Lung (tissue), 12 donors: Measurements from ENCODE around the gene OR51B4. TPM values are rescaled to one million over a fixed set of nuclear protein-coding genes. Genes with fewer than 3 reads are reported as not detected.

ENCODE experiments used
- ATAC-seq: fragments of 200-7000 bp; cut with Tn5 transposase; one replicate; pipeline ENCODE4 v1.9.1; 2020; ENCODE audit warnings: moderate number of reproducible peaks; ENCODE audit not compliant: insufficient read depth, low FRiP score
- DNase-seq, 3 donors: peaks; one replicate each; pipeline ENCODE4 v3.0.0-alpha.2; 2013 to 2017
- H3K27ac ChIP-seq, 2 donors: one replicate each; pipeline ENCODE4 v1.5.1; 2013; ENCODE audit warnings: mild to moderate bottlenecking in 2 of 2, moderate library complexity in 2 of 2, control low read depth in 1 of 2, inconsistent platforms in 1 of 2, low read depth in 1 of 2, low read length in 1 of 2
- H3K27me3 ChIP-seq, 3 donors: one replicate each; pipeline ENCODE4 v1.5.1; 2013; ENCODE audit warnings: low read length in 2 of 3; ENCODE audit not compliant: control insufficient read depth in 3 of 3, insufficient read depth in 3 of 3
- H3K36me3 ChIP-seq, 4 donors: one replicate each; pipeline ENCODE4 v1.5.1; 2013; ENCODE audit warnings: low read length in 4 of 4, mild to moderate bottlenecking in 1 of 4, moderate library complexity in 1 of 4; ENCODE audit not compliant: control insufficient read depth in 4 of 4, insufficient read depth in 4 of 4
- H3K4me1 ChIP-seq, 5 donors: one replicate each; pipeline ENCODE4 v1.5.1; 2013; ENCODE audit warnings: low read length in 5 of 5, mild to moderate bottlenecking in 2 of 5, moderate library complexity in 1 of 5; ENCODE audit not compliant: control insufficient read depth in 5 of 5, insufficient read depth in 5 of 5
- H3K4me3 ChIP-seq: one replicate; pipeline ENCODE4 v1.5.1; 2013; ENCODE audit warnings: mild to moderate bottlenecking, control low read depth, moderate library complexity
- H3K9ac ChIP-seq, 2 donors: one replicate each; pipeline ENCODE4 v1.5.1; 2013; ENCODE audit warnings: low read length in 2 of 2, control low read depth in 1 of 2; ENCODE audit not compliant: insufficient read depth in 1 of 2
- H3K9me3 ChIP-seq, 4 donors: one replicate each; pipeline ENCODE4 v1.5.1; 2013; ENCODE audit warnings: low read length in 3 of 4, mild to moderate bottlenecking in 1 of 4, moderate library complexity in 1 of 4; ENCODE audit not compliant: control insufficient read depth in 4 of 4, insufficient read depth in 3 of 4
- CTCF ChIP-seq: IDR thresholded peaks from 2 replicates; pipeline ENCODE4 v1.5.1; 2012; ENCODE audit warnings: mild to moderate bottlenecking; ENCODE audit errors: control extremely low read depth, extremely low read depth
- WGBS, 2 donors: extraction: QIAGEN DNeasy Blood & Tissue Kit; methylation state at CpG; one replicate each; pipeline ENCODE4 v1.1.7; 2013; 5-methylcytosine and 5-hydroxymethylcytosine counted together
- polyA plus RNA-seq, 2 donors: library from polyadenylated mRNA; stranded (reverse); fragments of 200-250 nt; gene quantifications; one replicate each; pipeline ENCODE4 v1.2.1, GENCODE V29; 2013
- total RNA-seq, 2 donors: library from RNA; depleted of rRNA in 1 of 2; stranded (reverse); fragments of >200 nt in 1 of 2; gene quantifications; one replicate each; pipeline ENCODE4 v1.2.1, GENCODE V29; 2014 to 2021
- donor health status: control.
- donor health status: control.
- donor health status: Bipolar disorder and iron deficiency.
- donor health status: healthy.
- donor health status: DM: yes; HTN: yes; CAD: no.

Gene OR51B4
- total and polyA plus RNA-seq, 4 donors = 1.9 TPM; not detected in 3

DNA sequence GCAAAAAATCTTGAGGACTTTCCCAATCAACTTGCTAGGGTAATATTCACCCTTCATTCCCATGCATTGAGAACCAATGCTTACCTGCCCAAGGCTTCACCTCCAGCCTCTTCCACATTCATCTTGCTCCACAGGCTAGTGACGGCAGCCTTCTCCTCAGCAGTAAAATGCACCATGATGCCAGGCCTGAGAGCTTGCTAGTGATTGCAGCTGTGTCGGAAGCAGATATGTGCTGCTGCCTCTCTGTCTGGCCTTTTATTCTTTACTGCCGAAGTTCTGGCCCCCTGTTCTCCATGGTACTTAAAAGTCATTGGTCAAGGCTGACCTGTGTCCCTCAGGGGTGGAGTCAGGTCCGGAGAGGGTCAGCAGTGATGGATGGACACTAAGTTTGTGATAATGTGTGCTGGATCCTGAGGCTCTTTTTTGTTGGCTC is 32.0 kb downstream of the OR51B4 start, which contains the start of gene HBE1:
HBE1 (minus strand) TSS at position 231 of the 433 bp plus-strand sequence; CDS start at position 176, 55 bp downstream.
- no peaks in the 10 kb centered on the region for H3K36me3 ChIP-seq
- no peak for TF ChIP-seq CTCF
- H3K9me3 ChIP-seq = no peaks in the 10 kb centered on the region
- H3K4me3 ChIP-seq = no peak within 1 kb of the TSS
- DNase-seq = no peak
- H3K27ac ChIP-seq = no peak within 1 kb of the TSS
- no peaks in the 10 kb centered on the region for H3K4me1 ChIP-seq
- 58 to 73% methylated on average over 4 of the region's 4 CpGs for WGBS, 2 donors
- no peaks in the 10 kb centered on the region for H3K27me3 ChIP-seq
- no peak within 1 kb of the TSS for H3K9ac ChIP-seq
- no peak for ATAC-seq

DNA sequence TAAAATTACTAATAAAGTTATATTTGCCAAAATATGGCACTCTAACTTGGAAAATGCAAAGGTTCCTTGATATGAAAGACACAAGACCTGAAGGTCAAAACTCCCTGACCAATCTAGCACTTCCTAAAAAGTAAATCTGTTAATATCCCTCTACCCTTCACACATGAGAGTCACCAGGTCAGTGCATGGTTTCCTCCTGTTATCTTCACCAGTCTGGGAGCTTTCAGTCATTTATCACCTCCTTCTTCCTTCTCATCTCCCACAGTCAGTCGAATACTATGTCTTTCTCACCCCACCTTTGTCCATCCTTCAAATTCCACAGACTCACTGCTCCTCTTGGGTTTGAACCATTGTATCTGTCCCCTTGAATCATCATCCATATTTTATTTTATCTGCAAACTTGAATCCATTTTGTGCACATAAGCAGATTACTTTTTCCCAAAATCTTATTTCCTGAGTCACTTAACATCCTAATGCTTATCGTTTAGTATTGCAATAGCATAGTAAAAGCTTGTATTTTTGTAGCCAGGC is 34.6 kb downstream of the OR51B4 start:
- H3K27ac ChIP-seq = no peak overlapping the region
- no peak for ATAC-seq
- H3K4me1 ChIP-seq = no peaks in the 10 kb centered on the region
- TF ChIP-seq CTCF = no peak
- no peak overlapping the region for H3K4me3 ChIP-seq
- WGBS, 2 donors = 74 to 93% methylated on average over 2 of the region's 2 CpGs
- H3K9me3 ChIP-seq = no peaks in the 10 kb centered on the region
- no peak for DNase-seq
- H3K36me3 ChIP-seq = no peaks in the 10 kb centered on the region
- H3K9ac ChIP-seq = no peak overlapping the region
- H3K27me3 ChIP-seq = no peaks in the 10 kb centered on the region

DNA sequence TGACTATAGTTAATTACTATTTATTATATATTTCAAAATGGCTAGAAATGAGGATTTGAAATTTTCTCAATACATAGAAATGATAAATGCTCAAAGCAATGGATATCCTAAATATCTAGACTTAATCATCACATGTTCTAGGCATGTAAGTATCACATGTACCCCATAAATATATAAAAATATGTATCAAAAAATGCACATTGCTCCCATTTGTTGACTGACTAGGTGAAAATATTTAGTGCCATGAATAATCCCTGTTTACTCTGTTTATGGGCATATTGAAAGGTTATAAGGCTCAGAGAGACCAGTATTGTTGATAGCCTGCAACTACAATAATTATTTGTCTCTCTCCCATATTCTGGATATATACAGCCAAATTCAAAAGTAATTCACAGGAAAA is 35.1 kb downstream of the OR51B4 start:
- no peak overlapping the region for H3K27ac ChIP-seq
- H3K4me3 ChIP-seq = no peak overlapping the region
- no peaks in the 10 kb centered on the region for H3K36me3 ChIP-seq
- no peaks in the 10 kb centered on the region for H3K9me3 ChIP-seq
- DNase-seq (no peak), ATAC-seq (no peak)
- TF ChIP-seq CTCF = no peak
- no peaks in the 10 kb centered on the region for H3K27me3 ChIP-seq
- H3K9ac ChIP-seq = no peak overlapping the region
- no peaks in the 10 kb centered on the region for H3K4me1 ChIP-seq

- no peaks in the 10 kb centered on the region for H3K36me3 ChIP-seq
- H3K9ac ChIP-seq = no peak overlapping the region
- H3K4me3 ChIP-seq = no peak overlapping the region
- H3K27me3 ChIP-seq = no peaks in the 10 kb centered on the region
- DNase-seq (no peak), ATAC-seq (no peak)
- TF ChIP-seq CTCF = no peak
- H3K9me3 ChIP-seq = no peaks in the 10 kb centered on the region
- no peak overlapping the region for H3K27ac ChIP-seq
- H3K4me1 ChIP-seq = no peaks in the 10 kb centered on the region
- 47 to 62% methylated on average over 2 of the region's 2 CpGs for WGBS, 2 donors
Measured at GRCh38 chr11:5265832-5266231, 35.9 kb downstream of the OR51B4 start.
